OCI-LY3 (cell line): ENCODE measurements around the gene THSD7B.

Source experiments
- CTCF ChIP-seq: fragments of 200-600, 300-600 bp; sonication (generic); IDR thresholded peaks from 2 replicates; pipeline ENCODE4 v1.5.1; 2014; ENCODE audit warnings: antibody characterized with exemption, low read length, low read depth
- EZH2phosphoT487 ChIP-seq: fragments of 200-600 bp; shearing (Covaris generic); IDR thresholded peaks from 2 replicates; pipeline ENCODE4 v1.6.1; 2018; ENCODE audit warnings: antibody characterized with exemption, mixed run types, low read depth

GRCh38 chr2:137705296-137705695 is 940.0 kb downstream of the THSD7B start:
- TF ChIP-seq CTCF: no peak
- no peak for TF ChIP-seq EZH2phosphoT487
